ENCODE measurements around the gene CST5.

The CST5 gene

DNA sequence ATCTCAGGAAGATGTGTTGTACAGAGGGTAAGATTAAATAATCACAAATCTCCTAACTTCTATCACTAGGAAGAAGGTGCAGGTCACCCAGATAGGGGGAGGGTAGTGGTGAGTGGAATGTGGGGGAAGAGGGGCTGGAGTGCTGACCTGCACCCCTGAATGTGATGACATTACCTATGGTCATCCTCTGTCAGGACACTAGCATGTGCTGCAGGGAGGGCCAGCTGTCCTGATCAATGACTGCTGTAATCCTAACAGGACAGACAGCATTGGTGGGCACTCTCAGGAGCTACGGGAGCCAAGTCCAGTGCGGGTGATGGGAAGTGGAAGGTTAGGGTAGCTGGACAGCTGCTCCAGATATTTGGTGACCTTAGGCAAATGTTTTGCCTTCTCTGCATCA is 45.2 kb upstream of the CST5 start:
- TF ChIP-seq, protein P1, sequence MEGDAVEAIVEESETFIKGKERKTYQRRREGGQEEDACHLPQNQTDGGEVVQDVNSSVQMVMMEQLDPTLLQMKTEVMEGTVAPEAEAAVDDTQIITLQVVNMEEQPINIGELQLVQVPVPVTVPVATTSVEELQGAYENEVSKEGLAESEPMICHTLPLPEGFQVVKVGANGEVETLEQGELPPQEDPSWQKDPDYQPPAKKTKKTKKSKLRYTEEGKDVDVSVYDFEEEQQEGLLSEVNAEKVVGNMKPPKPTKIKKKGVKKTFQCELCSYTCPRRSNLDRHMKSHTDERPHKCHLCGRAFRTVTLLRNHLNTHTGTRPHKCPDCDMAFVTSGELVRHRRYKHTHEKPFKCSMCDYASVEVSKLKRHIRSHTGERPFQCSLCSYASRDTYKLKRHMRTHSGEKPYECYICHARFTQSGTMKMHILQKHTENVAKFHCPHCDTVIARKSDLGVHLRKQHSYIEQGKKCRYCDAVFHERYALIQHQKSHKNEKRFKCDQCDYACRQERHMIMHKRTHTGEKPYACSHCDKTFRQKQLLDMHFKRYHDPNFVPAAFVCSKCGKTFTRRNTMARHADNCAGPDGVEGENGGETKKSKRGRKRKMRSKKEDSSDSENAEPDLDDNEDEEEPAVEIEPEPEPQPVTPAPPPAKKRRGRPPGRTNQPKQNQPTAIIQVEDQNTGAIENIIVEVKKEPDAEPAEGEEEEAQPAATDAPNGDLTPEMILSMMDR (IDR thresholded peaks at IDR 0.05; ENCODE audit: insufficient read depth, missing control alignments) = no peak
- FAIRE-seq (no peak), DNase-seq (ENCODE audit: insufficient read length, low spot score) (no peak)

DNA sequence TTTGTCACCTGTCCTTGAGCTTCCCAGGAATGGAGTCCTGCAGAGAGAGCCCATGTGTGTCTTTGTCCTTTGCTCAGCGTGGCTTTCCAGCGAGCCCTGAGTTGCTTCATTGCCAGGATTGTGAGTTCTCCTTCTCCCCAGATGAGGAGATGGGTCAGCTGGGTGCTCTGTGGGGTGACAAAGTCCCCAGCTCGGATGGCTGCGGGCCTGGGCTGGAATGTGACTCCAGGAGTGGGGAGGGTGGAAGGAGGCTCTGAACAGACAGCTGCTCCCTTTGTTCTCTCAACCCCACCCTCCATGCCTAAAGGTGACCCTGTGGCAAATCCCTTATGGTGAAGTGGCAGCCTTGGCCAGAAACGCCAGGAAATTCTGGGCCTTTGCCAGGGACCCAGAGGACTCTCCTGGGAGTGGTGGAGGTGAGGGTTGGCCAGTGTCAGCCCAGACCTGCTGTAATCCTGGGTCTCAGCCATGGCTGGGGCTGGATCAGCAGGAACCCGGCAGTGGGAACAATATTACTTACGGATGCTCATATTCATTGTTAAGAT is 44.4 kb upstream of the CST5 start:
- FAIRE-seq (no peak), DNase-seq (ENCODE audit: insufficient read length, low spot score) (no peak)
- TF ChIP-seq, protein P1 (IDR thresholded peaks at IDR 0.05; ENCODE audit: insufficient read depth, missing control alignments) = no peak

DNA sequence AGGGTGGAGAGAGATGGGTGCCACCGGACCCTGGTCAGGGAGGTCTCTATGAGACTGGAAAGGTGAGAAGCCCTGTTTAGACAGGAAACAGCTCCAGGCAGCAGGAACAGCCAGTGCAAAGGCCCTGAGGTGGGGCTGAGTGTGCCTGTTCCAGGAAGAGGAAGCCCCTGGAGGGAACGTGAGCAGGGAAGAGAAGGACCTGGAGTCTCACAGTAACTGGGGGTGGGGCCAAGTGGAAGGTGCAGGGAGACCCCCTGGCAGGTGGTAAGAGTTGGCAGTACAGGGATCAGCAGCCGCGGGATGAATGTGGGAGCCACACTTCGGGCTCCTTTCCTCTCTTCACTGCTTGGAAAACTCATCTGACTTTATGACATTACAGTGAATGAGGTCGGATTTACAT is 43.8 kb upstream of the CST5 start:
- no peak for FAIRE-seq
- TF ChIP-seq, protein P1 (IDR thresholded peaks at IDR 0.05; ENCODE audit: insufficient read depth, missing control alignments) = no peak
- DNase-seq (ENCODE audit: insufficient read length, low spot score) = no peak

DNA sequence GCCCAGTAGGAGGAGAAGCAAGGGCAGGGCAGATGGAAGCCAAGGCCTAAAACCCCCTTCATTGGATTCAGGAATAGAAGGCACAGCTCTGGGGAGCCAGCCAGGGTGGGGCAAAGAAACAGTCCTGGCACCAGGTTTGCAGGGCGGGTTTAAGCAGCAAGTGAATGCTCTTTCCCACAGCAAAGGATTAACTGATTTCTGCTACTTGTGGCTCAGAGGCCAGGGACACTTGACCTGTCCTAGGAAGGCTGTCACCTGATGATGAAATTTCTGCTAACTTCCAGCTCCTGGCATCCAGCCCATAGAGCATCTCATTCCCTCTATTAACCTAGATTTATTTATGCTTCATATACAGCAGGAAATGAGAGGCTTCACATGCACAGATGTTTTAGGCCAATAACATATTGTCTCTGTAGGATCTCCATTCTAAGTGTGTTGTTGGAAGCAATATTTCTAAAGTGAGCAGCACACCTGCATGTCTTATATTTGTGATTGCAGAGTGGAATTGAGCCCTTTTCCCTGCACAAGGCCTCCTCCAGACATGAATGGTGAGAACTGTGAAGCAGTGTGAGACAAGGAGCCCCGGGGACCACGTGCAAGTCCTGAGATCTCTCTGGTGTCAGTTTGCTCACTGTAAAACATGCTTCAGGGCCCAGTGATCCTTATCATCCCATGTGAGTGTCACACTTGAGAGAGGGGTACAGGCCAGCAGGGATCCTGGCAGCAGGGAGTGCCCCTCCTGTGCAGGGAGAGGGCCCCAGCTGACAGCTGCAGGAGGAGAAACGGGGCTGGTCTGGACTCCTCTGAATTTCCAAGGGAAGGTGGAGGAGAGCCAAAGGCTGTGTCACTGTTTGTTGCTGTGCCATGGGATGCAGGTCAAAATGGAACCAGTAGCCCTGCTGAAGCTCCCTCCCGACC is 41.1 kb upstream of the CST5 start:
- DNase-seq (ENCODE audit: insufficient read length, low spot score) = no peak
- TF ChIP-seq, protein P1 (IDR thresholded peaks at IDR 0.05; ENCODE audit: insufficient read depth, missing control alignments) = no peak
- no peak for FAIRE-seq

DNA sequence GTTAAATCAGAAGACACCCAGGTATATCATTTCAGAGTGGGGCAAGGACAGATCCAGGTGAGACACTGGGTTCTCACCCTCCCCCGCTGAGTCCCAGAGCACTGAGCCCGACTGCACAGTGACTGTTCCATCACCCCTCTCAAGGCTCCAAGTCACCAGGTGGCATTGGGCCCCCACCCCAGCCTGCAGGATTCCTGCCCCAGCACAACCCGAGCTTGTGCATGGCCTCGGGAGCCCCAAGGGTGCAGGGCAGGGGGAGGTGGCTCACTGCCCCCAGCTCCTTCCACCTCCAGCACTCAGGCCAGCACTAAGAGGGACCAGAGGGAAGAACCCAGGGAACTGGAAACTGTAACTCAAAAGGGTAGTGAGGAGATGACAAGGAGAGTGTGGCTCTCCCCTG is 39.3 kb upstream of the CST5 start:
- no peak for DNase-seq (ENCODE audit: insufficient read length, low spot score)
- FAIRE-seq = no peak
- TF ChIP-seq, protein P1 (IDR thresholded peaks at IDR 0.05; ENCODE audit: insufficient read depth, missing control alignments) = no peak

DNA sequence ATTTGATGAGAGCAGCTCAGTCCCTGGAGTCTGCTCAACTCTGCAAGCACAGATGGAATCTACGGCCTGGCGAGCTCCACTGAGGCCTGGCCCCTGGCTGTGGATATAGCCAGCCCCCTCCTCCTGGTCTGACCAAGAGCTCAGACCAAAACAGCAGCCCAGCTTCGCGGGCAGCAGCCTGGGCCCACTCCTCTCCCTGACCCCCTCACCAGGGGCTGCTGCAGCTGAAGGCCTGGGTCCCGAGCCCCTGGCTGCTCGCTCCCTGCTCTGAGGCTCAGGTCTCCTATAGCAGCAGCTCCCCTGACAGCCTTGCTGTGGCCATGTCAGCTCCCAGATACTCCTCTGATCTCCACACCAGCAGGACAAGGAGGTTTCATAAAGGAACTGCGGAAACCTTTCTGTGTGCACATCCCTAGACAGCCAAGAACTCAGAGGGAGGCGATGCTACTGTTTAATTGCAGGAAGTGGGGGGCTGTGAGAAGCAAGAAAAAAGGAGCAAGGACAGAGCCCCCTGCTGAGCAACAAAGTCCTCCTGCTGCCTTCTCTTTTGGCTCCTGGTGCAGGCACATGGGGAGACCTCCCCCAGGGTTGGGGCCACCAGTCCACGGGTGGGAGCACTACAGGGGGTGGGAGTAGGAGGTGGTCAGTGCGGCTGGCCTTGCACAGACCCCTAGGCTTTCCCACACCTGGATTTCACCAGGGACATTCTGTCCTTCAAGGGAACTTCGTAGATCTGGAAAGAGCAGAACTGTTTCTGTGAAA is 38.7 kb upstream of the CST5 start:
- DNase-seq (ENCODE audit: insufficient read length, low spot score) (no peak), FAIRE-seq (no peak)
- TF ChIP-seq, protein P1 (IDR thresholded peaks at IDR 0.05; ENCODE audit: insufficient read depth, missing control alignments) = no peak

All from D721Med (cell line).